ENCODE results near the gene TFPI2.

Gene TFPI2

GRCh38 chr7:93854480-93854879, 36.1 kb downstream of the TFPI2 start:
- no peak for DNase-seq

GRCh38 chr7:93851536-93851935, 39.0 kb downstream of the TFPI2 start:
- no peak for DNase-seq

GRCh38 chr7:93843260-93843659, 47.3 kb downstream of the TFPI2 start:
- no peak for DNase-seq

- DNase-seq = no peak
Observed at GRCh38 chr7:93838966-93839365, 51.6 kb downstream of the TFPI2 start.

GRCh38 chr7:93837245-93837644, 53.3 kb downstream of the TFPI2 start:
- no peak for DNase-seq

DNA sequence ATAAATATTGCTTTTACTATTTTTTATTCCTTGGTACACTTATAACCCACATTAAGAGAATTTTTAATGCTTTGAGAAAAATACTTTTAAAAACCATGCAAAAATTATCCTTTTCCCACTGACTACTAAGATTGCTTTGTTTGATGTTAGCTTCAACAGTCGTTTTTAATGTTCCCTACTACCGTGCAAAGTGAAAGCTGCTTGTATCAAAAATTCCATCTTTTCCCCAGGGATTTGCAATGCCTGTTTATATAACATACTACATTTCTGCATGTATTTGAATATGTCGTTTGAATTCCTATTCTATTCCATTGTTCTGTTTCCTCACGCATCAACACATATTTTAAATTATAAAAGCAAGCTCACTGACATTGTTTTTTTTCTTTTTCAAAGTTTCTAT, 54.4 kb downstream of the TFPI2 start:
- DNase-seq = no peak

DNA sequence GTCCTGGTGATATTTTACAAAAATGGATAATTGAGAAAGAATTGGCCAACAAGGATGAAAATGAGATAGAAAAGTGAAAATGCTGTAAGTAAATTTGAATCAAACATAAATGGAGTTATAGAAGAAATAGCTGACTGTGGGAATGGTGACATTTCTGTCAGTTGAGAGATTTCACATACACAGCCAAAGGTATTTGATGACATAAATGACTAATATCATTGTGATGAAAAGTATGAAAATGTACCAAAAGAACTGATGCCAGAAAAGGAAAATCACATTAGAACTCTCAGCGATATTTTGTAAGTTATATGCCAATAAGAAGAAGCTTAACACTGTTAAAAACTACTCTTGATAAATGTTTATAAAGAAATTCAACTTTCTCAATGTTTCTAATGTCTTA, 54.9 kb downstream of the TFPI2 start:
- no peak for DNase-seq

Data from stimulated activated CD4-positive, alpha-beta T cell treated with anti-CD3 and anti-CD28 coated beads, Interleukin-4, amount 100 ng/mL, for 1 hour (primary cell).